ENCODE results near the gene CLEC18A.
"Not testable (repeated sequence)": the region's sequence is repeated elsewhere in the genome, so short reads cannot be mapped to it uniquely, and the experiment has no call there.

Gene CLEC18A

GRCh38 chr16:69943241-69944036 is 7.7 kb upstream of the CLEC18A start:
- in situ Hi-C loops (cut with MboI; ENCODE audit: low sequenced_read_pairs), result loop anchor here (25.0 kb wide), 1 partner anchor 156 kb away; no protein-coding TSS in a partner anchor
- DNase-seq (ENCODE audit: low spot score in 2 of 2), result not testable (repeated sequence)

GRCh38 chr16:69950411-69950810 is 723 bp upstream of the CLEC18A start:
- in situ Hi-C loops (cut with MboI; ENCODE audit: low sequenced_read_pairs), result not testable (repeated sequence)

More at GRCh38 chr16:69943241-69944036, 7.7 kb upstream of the CLEC18A start:
- not testable (repeated sequence) for H3K4me3 ChIP-seq; H3K36me3 ChIP-seq (replicated peaks); H3K9me3 ChIP-seq; H3K27me3 ChIP-seq (ENCODE audit: low read depth); H3K4me1 ChIP-seq

GRCh38 chr16:69951672-69952031 is 518 bp downstream of the CLEC18A start:
- H3K9me3 ChIP-seq; in situ Hi-C loops (cut with MboI; ENCODE audit: low sequenced_read_pairs); H3K27me3 ChIP-seq (ENCODE audit: low read depth); DNase-seq (ENCODE audit: low spot score in 2 of 2); H3K4me1 ChIP-seq; H3K4me3 ChIP-seq; H3K36me3 ChIP-seq (replicated peaks): not testable (repeated sequence)

More at GRCh38 chr16:69950411-69950810, 723 bp upstream of the CLEC18A start:
- DNase-seq (ENCODE audit: low spot score in 2 of 2); H3K9me3 ChIP-seq; H3K36me3 ChIP-seq (replicated peaks); H3K4me3 ChIP-seq; H3K27me3 ChIP-seq (ENCODE audit: low read depth); H3K4me1 ChIP-seq: not testable (repeated sequence)

GRCh38 chr16:69952116-69952515 is 982 bp downstream of the CLEC18A start:
- H3K4me3 ChIP-seq; H3K4me1 ChIP-seq; H3K27me3 ChIP-seq (ENCODE audit: low read depth); H3K36me3 ChIP-seq (replicated peaks); DNase-seq (ENCODE audit: low spot score in 2 of 2); H3K9me3 ChIP-seq; in situ Hi-C loops (cut with MboI; ENCODE audit: low sequenced_read_pairs): not testable (repeated sequence)

- in situ Hi-C loops (cut with MboI; ENCODE audit: low sequenced_read_pairs); H3K9me3 ChIP-seq; H3K4me1 ChIP-seq; H3K36me3 ChIP-seq (replicated peaks); DNase-seq (ENCODE audit: low spot score in 2 of 2); H3K4me3 ChIP-seq; H3K27me3 ChIP-seq (ENCODE audit: low read depth): not testable (repeated sequence)
Observed at GRCh38 chr16:69952572-69953355, 1.6 kb downstream of the CLEC18A start.

GRCh38 chr16:69954241-69954640 is 3.1 kb downstream of the CLEC18A start:
- H3K27me3 ChIP-seq (ENCODE audit: low read depth); H3K9me3 ChIP-seq; H3K36me3 ChIP-seq (replicated peaks); DNase-seq (ENCODE audit: low spot score in 2 of 2); H3K4me1 ChIP-seq; in situ Hi-C loops (cut with MboI; ENCODE audit: low sequenced_read_pairs); H3K4me3 ChIP-seq: not testable (repeated sequence)

GRCh38 chr16:69963312-69963711 is 12.2 kb downstream of the CLEC18A start:
- H3K27me3 ChIP-seq (ENCODE audit: low read depth); DNase-seq (ENCODE audit: low spot score in 2 of 2); H3K36me3 ChIP-seq (replicated peaks); in situ Hi-C loops (cut with MboI; ENCODE audit: low sequenced_read_pairs); H3K9me3 ChIP-seq; H3K4me3 ChIP-seq; H3K4me1 ChIP-seq: not testable (repeated sequence)

GRCh38 chr16:69964960-69965660 is 14.0 kb downstream of the CLEC18A start:
- H3K4me1 ChIP-seq; H3K4me3 ChIP-seq; H3K27me3 ChIP-seq (ENCODE audit: low read depth); H3K36me3 ChIP-seq (replicated peaks); in situ Hi-C loops (cut with MboI; ENCODE audit: low sequenced_read_pairs); H3K9me3 ChIP-seq; DNase-seq (ENCODE audit: low spot score in 2 of 2): not testable (repeated sequence)

- H3K4me1 ChIP-seq; in situ Hi-C loops (cut with MboI; ENCODE audit: low sequenced_read_pairs); DNase-seq (ENCODE audit: low spot score in 2 of 2); H3K36me3 ChIP-seq (replicated peaks); H3K9me3 ChIP-seq; H3K27me3 ChIP-seq (ENCODE audit: low read depth); H3K4me3 ChIP-seq: not testable (repeated sequence)
Observed at GRCh38 chr16:69965661-69966054, 14.5 kb downstream of the CLEC18A start.

- H3K27me3 ChIP-seq (ENCODE audit: low read depth); in situ Hi-C loops (cut with MboI; ENCODE audit: low sequenced_read_pairs); H3K4me1 ChIP-seq; DNase-seq (ENCODE audit: low spot score in 2 of 2); H3K4me3 ChIP-seq; H3K9me3 ChIP-seq; H3K36me3 ChIP-seq (replicated peaks): not testable (repeated sequence)
Observed at GRCh38 chr16:69967688-69968087, 16.6 kb downstream of the CLEC18A start.

- H3K36me3 ChIP-seq (replicated peaks); H3K4me3 ChIP-seq; H3K27me3 ChIP-seq (ENCODE audit: low read depth); H3K4me1 ChIP-seq; in situ Hi-C loops (cut with MboI; ENCODE audit: low sequenced_read_pairs); DNase-seq (ENCODE audit: low spot score in 2 of 2); H3K9me3 ChIP-seq: not testable (repeated sequence)
Observed at GRCh38 chr16:69968125-69968524, 17.0 kb downstream of the CLEC18A start.

- H3K4me1 ChIP-seq; in situ Hi-C loops (cut with MboI; ENCODE audit: low sequenced_read_pairs); H3K9me3 ChIP-seq; H3K36me3 ChIP-seq (replicated peaks); H3K4me3 ChIP-seq; DNase-seq (ENCODE audit: low spot score in 2 of 2); H3K27me3 ChIP-seq (ENCODE audit: low read depth): not testable (repeated sequence)
Observed at GRCh38 chr16:69969657-69970056, 18.5 kb downstream of the CLEC18A start.

- H3K9me3 ChIP-seq; H3K4me1 ChIP-seq; in situ Hi-C loops (cut with MboI; ENCODE audit: low sequenced_read_pairs); DNase-seq (ENCODE audit: low spot score in 2 of 2); H3K27me3 ChIP-seq (ENCODE audit: low read depth); H3K36me3 ChIP-seq (replicated peaks); H3K4me3 ChIP-seq: not testable (repeated sequence)
Observed at GRCh38 chr16:69972120-69972519, 21.0 kb downstream of the CLEC18A start.

GRCh38 chr16:69972935-69973334 is 21.8 kb downstream of the CLEC18A start:
- DNase-seq (ENCODE audit: low spot score in 2 of 2); H3K4me3 ChIP-seq; H3K36me3 ChIP-seq (replicated peaks); in situ Hi-C loops (cut with MboI; ENCODE audit: low sequenced_read_pairs); H3K9me3 ChIP-seq; H3K4me1 ChIP-seq; H3K27me3 ChIP-seq (ENCODE audit: low read depth): not testable (repeated sequence)

All from HAP-1 (cell line).